ENCODE results near the gene CHRND. TPM values are rescaled to one million over a fixed set of nuclear protein-coding genes. Genes with fewer than 3 reads are reported as not detected.

CHRND gene
- total and polyA plus RNA-seq, 2 of the 13 experiments (the other 11 are each of a cell fraction or from before 2014, with no cell fraction given), result 0.18 TPM; not detected in 1

GRCh38 chr2:232525791-232526371 is at the start of gene CHRND (continued):
- TF ChIP-seq, protein P1, sequence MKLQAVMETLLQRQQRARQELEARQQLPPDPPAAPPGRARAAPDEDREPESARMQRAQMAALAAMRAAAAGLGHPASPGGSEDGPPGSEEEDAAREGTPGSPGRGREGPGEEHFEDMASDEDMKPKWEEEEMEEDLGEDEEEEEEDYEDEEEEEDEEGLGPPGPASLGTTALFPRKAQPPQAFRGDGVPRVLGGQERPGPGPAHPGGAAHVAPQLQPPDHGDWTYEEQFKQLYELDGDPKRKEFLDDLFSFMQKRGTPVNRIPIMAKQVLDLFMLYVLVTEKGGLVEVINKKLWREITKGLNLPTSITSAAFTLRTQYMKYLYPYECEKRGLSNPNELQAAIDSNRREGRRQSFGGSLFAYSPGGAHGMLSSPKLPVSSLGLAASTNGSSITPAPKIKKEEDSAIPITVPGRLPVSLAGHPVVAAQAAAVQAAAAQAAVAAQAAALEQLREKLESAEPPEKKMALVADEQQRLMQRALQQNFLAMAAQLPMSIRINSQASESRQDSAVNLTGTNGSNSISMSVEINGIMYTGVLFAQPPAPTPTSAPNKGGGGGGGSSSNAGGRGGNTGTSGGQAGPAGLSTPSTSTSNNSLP (IDR thresholded peaks at IDR 0.05; ENCODE audit: low read depth, low read length), result no peak
- no peak for TF ChIP-seq MXI1 (IDR thresholded peaks at IDR 0.05; ENCODE audit: borderline replicate concordance, low read depth, low read length)
- no peak for TF ChIP-seq DBP (CRISPR knock-in tag; IDR thresholded peaks at IDR 0.05; ENCODE audit: not compliant biosample characterization)
- TF ChIP-seq, protein P2, sequence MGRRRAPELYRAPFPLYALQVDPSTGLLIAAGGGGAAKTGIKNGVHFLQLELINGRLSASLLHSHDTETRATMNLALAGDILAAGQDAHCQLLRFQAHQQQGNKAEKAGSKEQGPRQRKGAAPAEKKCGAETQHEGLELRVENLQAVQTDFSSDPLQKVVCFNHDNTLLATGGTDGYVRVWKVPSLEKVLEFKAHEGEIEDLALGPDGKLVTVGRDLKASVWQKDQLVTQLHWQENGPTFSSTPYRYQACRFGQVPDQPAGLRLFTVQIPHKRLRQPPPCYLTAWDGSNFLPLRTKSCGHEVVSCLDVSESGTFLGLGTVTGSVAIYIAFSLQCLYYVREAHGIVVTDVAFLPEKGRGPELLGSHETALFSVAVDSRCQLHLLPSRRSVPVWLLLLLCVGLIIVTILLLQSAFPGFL (CRISPR knock-in tag; IDR thresholded peaks at IDR 0.05), result no peak
- no peak for TF ChIP-seq CREB3 (CRISPR knock-in tag; IDR thresholded peaks at IDR 0.05)
- TF ChIP-seq PPARG (CRISPR knock-in tag; conservative IDR thresholded peaks at IDR 0.05), result no peak
- TF ChIP-seq, protein P3, sequence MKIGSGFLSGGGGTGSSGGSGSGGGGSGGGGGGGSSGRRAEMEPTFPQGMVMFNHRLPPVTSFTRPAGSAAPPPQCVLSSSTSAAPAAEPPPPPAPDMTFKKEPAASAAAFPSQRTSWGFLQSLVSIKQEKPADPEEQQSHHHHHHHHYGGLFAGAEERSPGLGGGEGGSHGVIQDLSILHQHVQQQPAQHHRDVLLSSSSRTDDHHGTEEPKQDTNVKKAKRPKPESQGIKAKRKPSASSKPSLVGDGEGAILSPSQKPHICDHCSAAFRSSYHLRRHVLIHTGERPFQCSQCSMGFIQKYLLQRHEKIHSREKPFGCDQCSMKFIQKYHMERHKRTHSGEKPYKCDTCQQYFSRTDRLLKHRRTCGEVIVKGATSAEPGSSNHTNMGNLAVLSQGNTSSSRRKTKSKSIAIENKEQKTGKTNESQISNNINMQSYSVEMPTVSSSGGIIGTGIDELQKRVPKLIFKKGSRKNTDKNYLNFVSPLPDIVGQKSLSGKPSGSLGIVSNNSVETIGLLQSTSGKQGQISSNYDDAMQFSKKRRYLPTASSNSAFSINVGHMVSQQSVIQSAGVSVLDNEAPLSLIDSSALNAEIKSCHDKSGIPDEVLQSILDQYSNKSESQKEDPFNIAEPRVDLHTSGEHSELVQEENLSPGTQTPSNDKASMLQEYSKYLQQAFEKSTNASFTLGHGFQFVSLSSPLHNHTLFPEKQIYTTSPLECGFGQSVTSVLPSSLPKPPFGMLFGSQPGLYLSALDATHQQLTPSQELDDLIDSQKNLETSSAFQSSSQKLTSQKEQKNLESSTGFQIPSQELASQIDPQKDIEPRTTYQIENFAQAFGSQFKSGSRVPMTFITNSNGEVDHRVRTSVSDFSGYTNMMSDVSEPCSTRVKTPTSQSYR (CRISPR knock-in tag; IDR thresholded peaks at IDR 0.05; ENCODE audit: borderline replicate concordance), result peak; percentile 41; the same call in 1 of the 2 replicates
- TF ChIP-seq USF2 (IDR thresholded peaks at IDR 0.05; ENCODE audit: low read depth, low read length), result no peak
- TF ChIP-seq USF2 (CRISPR knock-in tag; IDR thresholded peaks at IDR 0.05; ENCODE audit: borderline replicate concordance), result no peak
- no peak for TF ChIP-seq IRX3 (CRISPR knock-in tag; IDR thresholded peaks at IDR 0.05; ENCODE audit: borderline replicate concordance, low read depth)
- TF ChIP-seq NR2F6 (IDR thresholded peaks at IDR 0.05), result no peak
- TF ChIP-seq NR2F6 (CRISPR knock-in tag; IDR thresholded peaks at IDR 0.05), result peak; percentile 19; the same call in 1 of the 2 replicates
- no peak for TF ChIP-seq ZNF768 (CRISPR knock-in tag; IDR thresholded peaks at IDR 0.05)
- TF ChIP-seq ARNT2 (CRISPR knock-in tag; IDR thresholded peaks at IDR 0.05; ENCODE audit: low read depth), result no peak
- TF ChIP-seq NCOA1 (CRISPR knock-in tag; IDR thresholded peaks at IDR 0.05), result no peak
- TF ChIP-seq, protein P4, sequence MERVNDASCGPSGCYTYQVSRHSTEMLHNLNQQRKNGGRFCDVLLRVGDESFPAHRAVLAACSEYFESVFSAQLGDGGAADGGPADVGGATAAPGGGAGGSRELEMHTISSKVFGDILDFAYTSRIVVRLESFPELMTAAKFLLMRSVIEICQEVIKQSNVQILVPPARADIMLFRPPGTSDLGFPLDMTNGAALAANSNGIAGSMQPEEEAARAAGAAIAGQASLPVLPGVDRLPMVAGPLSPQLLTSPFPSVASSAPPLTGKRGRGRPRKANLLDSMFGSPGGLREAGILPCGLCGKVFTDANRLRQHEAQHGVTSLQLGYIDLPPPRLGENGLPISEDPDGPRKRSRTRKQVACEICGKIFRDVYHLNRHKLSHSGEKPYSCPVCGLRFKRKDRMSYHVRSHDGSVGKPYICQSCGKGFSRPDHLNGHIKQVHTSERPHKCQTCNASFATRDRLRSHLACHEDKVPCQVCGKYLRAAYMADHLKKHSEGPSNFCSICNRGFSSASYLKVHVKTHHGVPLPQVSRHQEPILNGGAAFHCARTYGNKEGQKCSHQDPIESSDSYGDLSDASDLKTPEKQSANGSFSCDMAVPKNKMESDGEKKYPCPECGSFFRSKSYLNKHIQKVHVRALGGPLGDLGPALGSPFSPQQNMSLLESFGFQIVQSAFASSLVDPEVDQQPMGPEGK (CRISPR knock-in tag; IDR thresholded peaks at IDR 0.05), result peak; percentile 59
